ENCODE results near the gene AP3S2.
"Not testable (repeated sequence)": the region's sequence is repeated elsewhere in the genome, so short reads cannot be mapped to it uniquely, and the experiment has no call there.

The AP3S2 gene

GRCh38 chr15:89799918-89800498 is 93.8 kb downstream of the AP3S2 start:
- DNase-seq (ENCODE audit: low read depth), result no peak

- DNase-seq (ENCODE audit: low read depth), result no peak
These were observed 94.5 kb downstream of the AP3S2 start for GRCh38 chr15:89799011-89799911.

- no peak for DNase-seq (ENCODE audit: low read depth)
These were observed 96.1 kb downstream of the AP3S2 start for GRCh38 chr15:89797678-89798201.

GRCh38 chr15:89795996-89796395 is 97.8 kb downstream of the AP3S2 start:
- DNase-seq (ENCODE audit: low read depth), result no peak

GRCh38 chr15:89794627-89795241 is 99.1 kb downstream of the AP3S2 start:
- DNase-seq (ENCODE audit: low read depth), result peak; percentile 73

- DNase-seq (ENCODE audit: low read depth), result no peak
These were observed 101.5 kb downstream of the AP3S2 start for GRCh38 chr15:89792106-89792805.

- DNase-seq (ENCODE audit: low read depth), result no peak
These were observed 103.1 kb downstream of the AP3S2 start for GRCh38 chr15:89790661-89791060.

- DNase-seq (ENCODE audit: low read depth), result no peak
These were observed 103.6 kb downstream of the AP3S2 start for GRCh38 chr15:89790206-89790605.

GRCh38 chr15:89788585-89788984 is 105.2 kb downstream of the AP3S2 start:
- DNase-seq (ENCODE audit: low read depth), result not testable (repeated sequence)

GRCh38 chr15:89787944-89788343 is 105.8 kb downstream of the AP3S2 start:
- DNase-seq (ENCODE audit: low read depth), result no peak

- no peak for DNase-seq (ENCODE audit: low read depth)
These were observed 108.0 kb downstream of the AP3S2 start for GRCh38 chr15:89785774-89786140.

GRCh38 chr15:89785064-89785773 is 108.6 kb downstream of the AP3S2 start:
- DNase-seq (ENCODE audit: low read depth), result no peak

- no peak for DNase-seq (ENCODE audit: low read depth)
These were observed 109.2 kb downstream of the AP3S2 start for GRCh38 chr15:89784686-89784960.

- DNase-seq (ENCODE audit: low read depth), result no peak
These were observed 109.7 kb downstream of the AP3S2 start for GRCh38 chr15:89783861-89784685.

- peak; percentile 81 for DNase-seq (ENCODE audit: low read depth)
These were observed 110.5 kb downstream of the AP3S2 start for GRCh38 chr15:89783111-89783860.

GRCh38 chr15:89782619-89782950 is 111.2 kb downstream of the AP3S2 start:
- DNase-seq (ENCODE audit: low read depth), result not testable (repeated sequence)

- peak; percentile 60 for DNase-seq (ENCODE audit: low read depth)
These were observed 111.7 kb downstream of the AP3S2 start for GRCh38 chr15:89781891-89782618.

- DNase-seq (ENCODE audit: low read depth), result no peak
These were observed 112.7 kb downstream of the AP3S2 start for GRCh38 chr15:89781055-89781454.

GRCh38 chr15:89780601-89781000 is 113.2 kb downstream of the AP3S2 start:
- no peak for DNase-seq (ENCODE audit: low read depth)
